Measurements from ENCODE around the gene C20orf144.

DNA sequence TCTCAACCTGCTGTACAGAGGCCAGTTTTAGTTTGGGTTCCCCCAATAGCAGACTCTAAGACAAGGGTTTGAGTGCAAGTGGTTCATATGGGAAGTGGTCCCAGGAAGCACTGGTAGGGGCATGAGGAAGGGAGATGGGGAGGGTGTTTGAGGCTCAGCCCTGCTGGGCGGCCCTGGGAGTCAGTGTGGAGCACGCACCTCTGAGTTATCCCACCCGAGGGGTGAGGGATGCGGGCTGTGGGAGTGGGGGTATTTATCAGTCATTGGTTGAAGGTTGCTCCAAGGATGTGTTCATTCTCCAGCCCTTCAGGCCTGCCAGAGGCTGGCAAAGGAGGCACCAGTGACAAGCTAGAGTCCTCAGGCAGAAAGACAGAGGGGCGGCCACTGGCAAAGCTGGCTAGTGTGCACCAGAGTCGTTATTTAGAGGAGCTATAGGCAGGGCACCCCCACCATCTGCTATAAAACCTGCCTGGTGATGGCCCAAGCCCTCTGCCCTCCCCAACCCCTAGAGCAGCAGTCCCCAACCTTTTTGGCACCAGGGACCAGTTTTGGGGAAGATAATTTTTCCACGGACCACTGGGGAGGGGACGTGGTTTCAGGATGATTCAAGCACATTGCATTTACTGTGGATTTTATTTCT lies 41.5 kb downstream of the C20orf144 start:
- TF ChIP-seq, protein P1, sequence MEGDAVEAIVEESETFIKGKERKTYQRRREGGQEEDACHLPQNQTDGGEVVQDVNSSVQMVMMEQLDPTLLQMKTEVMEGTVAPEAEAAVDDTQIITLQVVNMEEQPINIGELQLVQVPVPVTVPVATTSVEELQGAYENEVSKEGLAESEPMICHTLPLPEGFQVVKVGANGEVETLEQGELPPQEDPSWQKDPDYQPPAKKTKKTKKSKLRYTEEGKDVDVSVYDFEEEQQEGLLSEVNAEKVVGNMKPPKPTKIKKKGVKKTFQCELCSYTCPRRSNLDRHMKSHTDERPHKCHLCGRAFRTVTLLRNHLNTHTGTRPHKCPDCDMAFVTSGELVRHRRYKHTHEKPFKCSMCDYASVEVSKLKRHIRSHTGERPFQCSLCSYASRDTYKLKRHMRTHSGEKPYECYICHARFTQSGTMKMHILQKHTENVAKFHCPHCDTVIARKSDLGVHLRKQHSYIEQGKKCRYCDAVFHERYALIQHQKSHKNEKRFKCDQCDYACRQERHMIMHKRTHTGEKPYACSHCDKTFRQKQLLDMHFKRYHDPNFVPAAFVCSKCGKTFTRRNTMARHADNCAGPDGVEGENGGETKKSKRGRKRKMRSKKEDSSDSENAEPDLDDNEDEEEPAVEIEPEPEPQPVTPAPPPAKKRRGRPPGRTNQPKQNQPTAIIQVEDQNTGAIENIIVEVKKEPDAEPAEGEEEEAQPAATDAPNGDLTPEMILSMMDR (IDR thresholded peaks at IDR 0.05) = no peak
- TF ChIP-seq EP300 (IDR thresholded peaks at IDR 0.05) (no peak), POLR2A (IDR thresholded peaks at IDR 0.05) (no peak)
